Measurements from ENCODE around the gene PIBF1. TPM values are rescaled to one million over a fixed set of nuclear protein-coding genes. Genes with fewer than 3 reads are reported as not detected.

PIBF1 gene
- total RNA-seq, 1 experiment from 2014 or later: 12.9 TPM

DNA sequence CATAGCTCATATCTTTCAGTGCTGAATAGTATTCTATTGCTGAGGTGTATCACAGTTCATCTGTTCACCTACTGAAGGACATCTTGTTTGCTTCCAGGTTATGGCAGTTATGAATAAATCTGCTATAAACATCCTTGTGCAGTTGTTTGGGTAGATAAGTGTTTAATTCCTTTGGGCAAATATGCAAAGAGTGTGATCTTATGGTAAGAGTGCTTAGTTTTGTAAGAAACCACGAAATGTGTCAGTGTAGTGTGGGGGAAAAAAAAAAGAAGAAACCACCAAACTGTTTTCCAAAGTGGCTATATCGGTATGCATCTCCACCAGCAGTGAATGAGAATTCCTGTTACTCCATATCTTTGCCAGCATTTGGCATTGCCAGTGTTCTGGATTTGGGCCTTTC lies 93.3 kb downstream of the PIBF1 start (continued):
- TF ChIP-seq, protein P1, sequence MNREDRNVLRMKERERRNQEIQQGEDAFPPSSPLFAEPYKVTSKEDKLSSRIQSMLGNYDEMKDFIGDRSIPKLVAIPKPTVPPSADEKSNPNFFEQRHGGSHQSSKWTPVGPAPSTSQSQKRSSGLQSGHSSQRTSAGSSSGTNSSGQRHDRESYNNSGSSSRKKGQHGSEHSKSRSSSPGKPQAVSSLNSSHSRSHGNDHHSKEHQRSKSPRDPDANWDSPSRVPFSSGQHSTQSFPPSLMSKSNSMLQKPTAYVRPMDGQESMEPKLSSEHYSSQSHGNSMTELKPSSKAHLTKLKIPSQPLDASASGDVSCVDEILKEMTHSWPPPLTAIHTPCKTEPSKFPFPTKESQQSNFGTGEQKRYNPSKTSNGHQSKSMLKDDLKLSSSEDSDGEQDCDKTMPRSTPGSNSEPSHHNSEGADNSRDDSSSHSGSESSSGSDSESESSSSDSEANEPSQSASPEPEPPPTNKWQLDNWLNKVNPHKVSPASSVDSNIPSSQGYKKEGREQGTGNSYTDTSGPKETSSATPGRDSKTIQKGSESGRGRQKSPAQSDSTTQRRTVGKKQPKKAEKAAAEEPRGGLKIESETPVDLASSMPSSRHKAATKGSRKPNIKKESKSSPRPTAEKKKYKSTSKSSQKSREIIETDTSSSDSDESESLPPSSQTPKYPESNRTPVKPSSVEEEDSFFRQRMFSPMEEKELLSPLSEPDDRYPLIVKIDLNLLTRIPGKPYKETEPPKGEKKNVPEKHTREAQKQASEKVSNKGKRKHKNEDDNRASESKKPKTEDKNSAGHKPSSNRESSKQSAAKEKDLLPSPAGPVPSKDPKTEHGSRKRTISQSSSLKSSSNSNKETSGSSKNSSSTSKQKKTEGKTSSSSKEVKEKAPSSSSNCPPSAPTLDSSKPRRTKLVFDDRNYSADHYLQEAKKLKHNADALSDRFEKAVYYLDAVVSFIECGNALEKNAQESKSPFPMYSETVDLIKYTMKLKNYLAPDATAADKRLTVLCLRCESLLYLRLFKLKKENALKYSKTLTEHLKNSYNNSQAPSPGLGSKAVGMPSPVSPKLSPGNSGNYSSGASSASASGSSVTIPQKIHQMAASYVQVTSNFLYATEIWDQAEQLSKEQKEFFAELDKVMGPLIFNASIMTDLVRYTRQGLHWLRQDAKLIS (CRISPR knock-in tag; IDR thresholded peaks at IDR 0.05; ENCODE audit: borderline replicate concordance): no peak
- TF ChIP-seq TCF7 (CRISPR knock-in tag; IDR thresholded peaks at IDR 0.05; ENCODE audit: low read depth): no peak
- no peak for TF ChIP-seq CREB1 (CRISPR knock-in tag; IDR thresholded peaks at IDR 0.05)
- TF ChIP-seq, protein P2, sequence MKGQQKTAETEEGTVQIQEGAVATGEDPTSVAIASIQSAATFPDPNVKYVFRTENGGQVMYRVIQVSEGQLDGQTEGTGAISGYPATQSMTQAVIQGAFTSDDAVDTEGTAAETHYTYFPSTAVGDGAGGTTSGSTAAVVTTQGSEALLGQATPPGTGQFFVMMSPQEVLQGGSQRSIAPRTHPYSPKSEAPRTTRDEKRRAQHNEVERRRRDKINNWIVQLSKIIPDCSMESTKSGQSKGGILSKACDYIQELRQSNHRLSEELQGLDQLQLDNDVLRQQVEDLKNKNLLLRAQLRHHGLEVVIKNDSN (CRISPR knock-in tag; IDR thresholded peaks at IDR 0.05): no peak
- TF ChIP-seq FOXK1 (CRISPR knock-in tag; IDR thresholded peaks at IDR 0.05): no peak
- no peak for TF ChIP-seq TP53 (CRISPR knock-in tag; IDR thresholded peaks at IDR 0.05)

DNA sequence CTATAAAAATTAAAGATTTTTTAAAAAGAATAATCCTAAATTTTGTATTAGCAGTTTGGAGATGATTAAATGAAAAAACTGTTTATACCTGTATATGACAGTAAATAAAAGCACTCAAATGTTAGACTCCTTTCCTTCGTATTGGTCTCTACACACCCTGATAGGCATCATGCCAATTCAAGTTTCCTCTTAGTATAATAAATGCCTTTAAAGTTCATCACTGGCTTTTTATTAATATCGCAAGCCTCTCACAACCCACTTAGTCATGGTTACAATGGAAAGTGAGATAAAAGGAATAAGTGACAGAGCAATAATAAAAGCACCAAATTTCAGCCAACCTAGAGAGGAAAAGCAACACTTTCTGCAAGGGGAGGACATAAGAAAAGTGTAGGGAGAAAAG lies 102.2 kb downstream of the PIBF1 start:
- no peaks in the 10 kb centered on the region for H3K36me3 Mint-ChIP-seq
- no peaks in the 10 kb centered on the region for H3K4me1 Mint-ChIP-seq
- TF ChIP-seq, protein P3, sequence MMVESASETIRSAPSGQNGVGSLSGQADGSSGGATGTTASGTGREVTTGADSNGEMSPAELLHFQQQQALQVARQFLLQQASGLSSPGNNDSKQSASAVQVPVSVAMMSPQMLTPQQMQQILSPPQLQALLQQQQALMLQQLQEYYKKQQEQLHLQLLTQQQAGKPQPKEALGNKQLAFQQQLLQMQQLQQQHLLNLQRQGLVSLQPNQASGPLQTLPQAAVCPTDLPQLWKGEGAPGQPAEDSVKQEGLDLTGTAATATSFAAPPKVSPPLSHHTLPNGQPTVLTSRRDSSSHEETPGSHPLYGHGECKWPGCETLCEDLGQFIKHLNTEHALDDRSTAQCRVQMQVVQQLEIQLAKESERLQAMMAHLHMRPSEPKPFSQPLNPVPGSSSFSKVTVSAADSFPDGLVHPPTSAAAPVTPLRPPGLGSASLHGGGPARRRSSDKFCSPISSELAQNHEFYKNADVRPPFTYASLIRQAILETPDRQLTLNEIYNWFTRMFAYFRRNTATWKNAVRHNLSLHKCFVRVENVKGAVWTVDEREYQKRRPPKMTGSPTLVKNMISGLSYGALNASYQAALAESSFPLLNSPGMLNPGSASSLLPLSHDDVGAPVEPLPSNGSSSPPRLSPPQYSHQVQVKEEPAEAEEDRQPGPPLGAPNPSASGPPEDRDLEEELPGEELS (CRISPR knock-in tag; IDR thresholded peaks at IDR 0.05): no peak
- TF ChIP-seq ESRRA (CRISPR knock-in tag; IDR thresholded peaks at IDR 0.05; ENCODE audit: borderline replicate concordance) (no peak), SP1 (CRISPR knock-in tag; conservative IDR thresholded peaks at IDR 0.05) (no peak), ZNF423 (CRISPR knock-in tag; IDR thresholded peaks at IDR 0.05) (no peak)
- CTCF ChIA-PET: no interaction called here
- H3K27ac Mint-ChIP-seq: no peak overlapping the region
- H3K9me3 Mint-ChIP-seq: peaks cover 4% of the 10 kb centered on the region
- POLR2A ChIA-PET: no interaction called here
- DNase-seq (ENCODE audit: low spot score) (no peak), ATAC-seq (no peak)
- no peak overlapping the region for H3K4me3 Mint-ChIP-seq
- no peaks in the 10 kb centered on the region for H3K27me3 Mint-ChIP-seq (ENCODE audit: low read depth)

DNA sequence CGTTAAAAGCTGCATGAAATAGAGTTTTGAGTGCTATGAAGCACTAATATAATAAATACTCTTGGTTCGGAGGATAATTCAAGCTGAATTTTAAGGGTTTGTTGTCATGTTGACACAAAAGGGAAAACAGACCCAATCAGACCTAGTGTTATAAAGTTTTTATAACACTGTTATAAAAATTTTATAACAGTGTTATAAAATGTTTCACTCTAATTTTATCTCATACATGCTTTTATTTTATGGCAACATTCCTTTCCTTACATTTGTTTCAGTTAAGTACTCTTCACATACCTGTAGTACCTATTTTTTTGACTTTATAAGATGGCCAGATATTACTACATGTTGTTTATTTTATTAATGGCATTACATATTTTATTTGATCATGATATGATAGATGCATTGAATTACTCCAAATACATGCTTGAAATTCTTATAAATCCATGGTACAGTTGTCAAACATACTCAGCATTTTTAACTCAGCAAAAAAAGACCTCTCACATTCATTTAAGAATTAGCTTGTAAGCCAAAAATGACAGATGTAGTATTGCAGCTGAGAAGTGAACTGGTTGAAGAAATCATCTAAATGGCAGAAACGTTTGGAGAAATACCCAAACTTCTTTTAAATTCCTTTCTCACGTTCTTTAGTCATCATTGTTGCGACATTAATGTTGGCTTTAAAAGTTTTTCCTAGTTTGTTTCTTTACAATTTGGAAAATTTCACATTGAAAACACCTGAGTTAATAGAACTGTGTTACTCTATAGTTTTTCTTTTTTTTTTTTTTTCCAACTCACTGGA lies 104.5 kb downstream of the PIBF1 start:
- POLR2A ChIA-PET: no interaction called here
- no peaks in the 10 kb centered on the region for H3K36me3 Mint-ChIP-seq
- TF ChIP-seq, protein P4, sequence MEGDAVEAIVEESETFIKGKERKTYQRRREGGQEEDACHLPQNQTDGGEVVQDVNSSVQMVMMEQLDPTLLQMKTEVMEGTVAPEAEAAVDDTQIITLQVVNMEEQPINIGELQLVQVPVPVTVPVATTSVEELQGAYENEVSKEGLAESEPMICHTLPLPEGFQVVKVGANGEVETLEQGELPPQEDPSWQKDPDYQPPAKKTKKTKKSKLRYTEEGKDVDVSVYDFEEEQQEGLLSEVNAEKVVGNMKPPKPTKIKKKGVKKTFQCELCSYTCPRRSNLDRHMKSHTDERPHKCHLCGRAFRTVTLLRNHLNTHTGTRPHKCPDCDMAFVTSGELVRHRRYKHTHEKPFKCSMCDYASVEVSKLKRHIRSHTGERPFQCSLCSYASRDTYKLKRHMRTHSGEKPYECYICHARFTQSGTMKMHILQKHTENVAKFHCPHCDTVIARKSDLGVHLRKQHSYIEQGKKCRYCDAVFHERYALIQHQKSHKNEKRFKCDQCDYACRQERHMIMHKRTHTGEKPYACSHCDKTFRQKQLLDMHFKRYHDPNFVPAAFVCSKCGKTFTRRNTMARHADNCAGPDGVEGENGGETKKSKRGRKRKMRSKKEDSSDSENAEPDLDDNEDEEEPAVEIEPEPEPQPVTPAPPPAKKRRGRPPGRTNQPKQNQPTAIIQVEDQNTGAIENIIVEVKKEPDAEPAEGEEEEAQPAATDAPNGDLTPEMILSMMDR (IDR thresholded peaks at IDR 0.05): no peak
- TF ChIP-seq, protein P5, sequence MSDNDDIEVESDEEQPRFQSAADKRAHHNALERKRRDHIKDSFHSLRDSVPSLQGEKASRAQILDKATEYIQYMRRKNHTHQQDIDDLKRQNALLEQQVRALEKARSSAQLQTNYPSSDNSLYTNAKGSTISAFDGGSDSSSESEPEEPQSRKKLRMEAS (CRISPR knock-in tag; IDR thresholded peaks at IDR 0.05): no peak
- TF ChIP-seq ZNF317 (CRISPR knock-in tag; IDR thresholded peaks at IDR 0.05; ENCODE audit: borderline replicate concordance, low read depth) (no peak), FOXK1 (CRISPR knock-in tag; IDR thresholded peaks at IDR 0.05) (no peak), NFE2L1 (CRISPR knock-in tag; IDR thresholded peaks at IDR 0.05) (no peak), GABPB1 (CRISPR knock-in tag; IDR thresholded peaks at IDR 0.05) (no peak)
- TF ChIP-seq, protein P6, sequence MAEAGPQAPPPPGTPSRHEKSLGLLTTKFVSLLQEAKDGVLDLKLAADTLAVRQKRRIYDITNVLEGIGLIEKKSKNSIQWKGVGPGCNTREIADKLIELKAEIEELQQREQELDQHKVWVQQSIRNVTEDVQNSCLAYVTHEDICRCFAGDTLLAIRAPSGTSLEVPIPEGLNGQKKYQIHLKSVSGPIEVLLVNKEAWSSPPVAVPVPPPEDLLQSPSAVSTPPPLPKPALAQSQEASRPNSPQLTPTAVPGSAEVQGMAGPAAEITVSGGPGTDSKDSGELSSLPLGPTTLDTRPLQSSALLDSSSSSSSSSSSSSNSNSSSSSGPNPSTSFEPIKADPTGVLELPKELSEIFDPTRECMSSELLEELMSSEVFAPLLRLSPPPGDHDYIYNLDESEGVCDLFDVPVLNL (CRISPR knock-in tag; IDR thresholded peaks at IDR 0.05; ENCODE audit: borderline replicate concordance, low read depth): no peak
- TF ChIP-seq, protein P7, sequence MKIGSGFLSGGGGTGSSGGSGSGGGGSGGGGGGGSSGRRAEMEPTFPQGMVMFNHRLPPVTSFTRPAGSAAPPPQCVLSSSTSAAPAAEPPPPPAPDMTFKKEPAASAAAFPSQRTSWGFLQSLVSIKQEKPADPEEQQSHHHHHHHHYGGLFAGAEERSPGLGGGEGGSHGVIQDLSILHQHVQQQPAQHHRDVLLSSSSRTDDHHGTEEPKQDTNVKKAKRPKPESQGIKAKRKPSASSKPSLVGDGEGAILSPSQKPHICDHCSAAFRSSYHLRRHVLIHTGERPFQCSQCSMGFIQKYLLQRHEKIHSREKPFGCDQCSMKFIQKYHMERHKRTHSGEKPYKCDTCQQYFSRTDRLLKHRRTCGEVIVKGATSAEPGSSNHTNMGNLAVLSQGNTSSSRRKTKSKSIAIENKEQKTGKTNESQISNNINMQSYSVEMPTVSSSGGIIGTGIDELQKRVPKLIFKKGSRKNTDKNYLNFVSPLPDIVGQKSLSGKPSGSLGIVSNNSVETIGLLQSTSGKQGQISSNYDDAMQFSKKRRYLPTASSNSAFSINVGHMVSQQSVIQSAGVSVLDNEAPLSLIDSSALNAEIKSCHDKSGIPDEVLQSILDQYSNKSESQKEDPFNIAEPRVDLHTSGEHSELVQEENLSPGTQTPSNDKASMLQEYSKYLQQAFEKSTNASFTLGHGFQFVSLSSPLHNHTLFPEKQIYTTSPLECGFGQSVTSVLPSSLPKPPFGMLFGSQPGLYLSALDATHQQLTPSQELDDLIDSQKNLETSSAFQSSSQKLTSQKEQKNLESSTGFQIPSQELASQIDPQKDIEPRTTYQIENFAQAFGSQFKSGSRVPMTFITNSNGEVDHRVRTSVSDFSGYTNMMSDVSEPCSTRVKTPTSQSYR (CRISPR knock-in tag; IDR thresholded peaks at IDR 0.05): no peak
- TF ChIP-seq, protein P8, sequence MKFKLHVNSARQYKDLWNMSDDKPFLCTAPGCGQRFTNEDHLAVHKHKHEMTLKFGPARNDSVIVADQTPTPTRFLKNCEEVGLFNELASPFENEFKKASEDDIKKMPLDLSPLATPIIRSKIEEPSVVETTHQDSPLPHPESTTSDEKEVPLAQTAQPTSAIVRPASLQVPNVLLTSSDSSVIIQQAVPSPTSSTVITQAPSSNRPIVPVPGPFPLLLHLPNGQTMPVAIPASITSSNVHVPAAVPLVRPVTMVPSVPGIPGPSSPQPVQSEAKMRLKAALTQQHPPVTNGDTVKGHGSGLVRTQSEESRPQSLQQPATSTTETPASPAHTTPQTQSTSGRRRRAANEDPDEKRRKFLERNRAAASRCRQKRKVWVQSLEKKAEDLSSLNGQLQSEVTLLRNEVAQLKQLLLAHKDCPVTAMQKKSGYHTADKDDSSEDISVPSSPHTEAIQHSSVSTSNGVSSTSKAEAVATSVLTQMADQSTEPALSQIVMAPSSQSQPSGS (CRISPR knock-in tag; IDR thresholded peaks at IDR 0.05; ENCODE audit: borderline replicate concordance, low read depth): no peak

More for the DNA sequence above, 104.5 kb downstream of the PIBF1 start:
- H3K4me3 Mint-ChIP-seq: no peak overlapping the region
- ATAC-seq (no peak), DNase-seq (ENCODE audit: low spot score) (no peak)
- H3K27ac Mint-ChIP-seq: no peak overlapping the region
- CTCF ChIA-PET: no interaction called here
- H3K4me1 Mint-ChIP-seq: peaks cover 6% of the 10 kb centered on the region
- no peaks in the 10 kb centered on the region for H3K27me3 Mint-ChIP-seq (ENCODE audit: low read depth)
- peaks cover 4% of the 10 kb centered on the region for H3K9me3 Mint-ChIP-seq

Data from WTC11 (cell line).